Activated naive CD4-positive, alpha-beta T cell treated with anti-CD3 and anti-CD28 coated beads for 36 hours (primary cell): ENCODE data around the gene TTYH3. TPM values are rescaled to one million over a fixed set of nuclear protein-coding genes. Genes with fewer than 3 reads are reported as not detected.

Experiments
- CTCF ChIA-PET: fragments of 350-600 bp; sonication (Branson Sonifier 250); formaldehyde crosslinking; loops from one replicate; lab custom pipeline; 2021; ENCODE audit warnings: antibody characterized with exemption; lab: Charles Lee
- DNase-seq: peaks from one replicate; pipeline ENCODE4 v3.0.0-alpha.2; 2020
- H3K27ac Mint-ChIP-seq: one replicate; pipeline ENCODE4 v1.8.0; 2021; ENCODE audit warnings: mild to moderate bottlenecking, mixed read lengths
- H3K27me3 Mint-ChIP-seq: one replicate; pipeline ENCODE4 v1.8.0; 2021; ENCODE audit warnings: low read depth, mixed read lengths
- H3K36me3 Mint-ChIP-seq: one replicate; pipeline ENCODE4 v1.8.0; 2021; ENCODE audit warnings: low read depth, mixed read lengths
- H3K4me1 Mint-ChIP-seq: one replicate; pipeline ENCODE4 v1.8.0; 2021; ENCODE audit warnings: low read depth, mixed read lengths
- H3K4me3 Mint-ChIP-seq: one replicate; pipeline ENCODE4 v1.8.0; 2021; ENCODE audit warnings: mild to moderate bottlenecking, moderate library complexity, mixed read lengths
- H3K9me3 Mint-ChIP-seq: one replicate; pipeline ENCODE4 v1.8.0; 2021; ENCODE audit warnings: mixed read lengths
- intact Hi-C: fragments of 100-400 bp; cut with micrococcal nuclease; formaldehyde crosslinking; loops from one replicate; pipeline ENCODE4 v1.15.1; 2023
- total RNA-seq, 2 experiments: library from RNA; stranded (reverse); gene quantifications; one replicate each; pipeline ENCODE4 v1.2.3, GENCODE V29; 2021

Gene TTYH3
- total RNA-seq, 2 experiments from 2014 or later: 20.7 to 22.6 TPM

DNA sequence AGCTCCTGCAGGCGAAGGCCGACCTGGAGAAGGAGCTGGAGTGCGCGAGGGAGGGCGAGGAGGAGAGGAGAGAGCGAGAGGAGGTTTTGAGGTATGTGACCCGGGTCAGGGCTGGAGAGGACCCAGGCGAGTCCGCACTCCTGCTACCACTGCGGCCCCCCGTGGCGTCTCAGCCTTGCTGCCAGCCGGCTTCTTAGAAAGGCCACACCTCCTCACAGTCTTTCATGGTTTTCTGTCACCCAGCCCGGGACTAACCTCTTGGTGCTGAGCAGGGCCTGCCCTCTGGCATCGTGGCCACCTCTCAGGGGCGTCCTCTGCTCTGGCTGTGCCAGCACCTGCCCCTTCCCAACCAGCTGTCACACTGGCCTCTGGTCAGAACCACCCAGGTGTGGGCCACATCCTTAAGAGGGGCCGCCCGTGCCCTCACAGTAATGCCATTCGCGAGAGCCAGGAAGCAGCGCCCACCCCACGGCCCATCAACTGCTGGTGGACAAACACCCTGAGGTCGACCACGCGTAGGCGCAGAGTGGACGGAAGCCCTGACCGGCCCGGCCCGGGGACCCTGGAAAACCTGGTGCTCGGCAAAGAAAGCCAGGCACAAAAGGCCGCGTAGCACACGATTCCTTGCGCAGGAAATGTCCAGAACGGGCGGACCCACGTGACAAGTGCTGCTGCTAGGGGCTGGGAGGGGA, 38.6 kb upstream of the TTYH3 start:
- CTCF ChIA-PET: interaction anchor here (0.5 kb wide), 1 partner anchor 72 kb away, joined by 4 read pairs; no protein-coding TSS in a partner anchor
- no peaks in the 10 kb centered on the region for H3K4me1 Mint-ChIP-seq
- H3K9me3 Mint-ChIP-seq: no peaks in the 10 kb centered on the region
- intact Hi-C loops: no loop called here
- DNase-seq: no peak
- H3K27ac Mint-ChIP-seq: no peak overlapping the region
- H3K27me3 Mint-ChIP-seq: no peaks in the 10 kb centered on the region
- H3K36me3 Mint-ChIP-seq: peaks cover 5% of the 10 kb centered on the region
- no peak overlapping the region for H3K4me3 Mint-ChIP-seq

DNA sequence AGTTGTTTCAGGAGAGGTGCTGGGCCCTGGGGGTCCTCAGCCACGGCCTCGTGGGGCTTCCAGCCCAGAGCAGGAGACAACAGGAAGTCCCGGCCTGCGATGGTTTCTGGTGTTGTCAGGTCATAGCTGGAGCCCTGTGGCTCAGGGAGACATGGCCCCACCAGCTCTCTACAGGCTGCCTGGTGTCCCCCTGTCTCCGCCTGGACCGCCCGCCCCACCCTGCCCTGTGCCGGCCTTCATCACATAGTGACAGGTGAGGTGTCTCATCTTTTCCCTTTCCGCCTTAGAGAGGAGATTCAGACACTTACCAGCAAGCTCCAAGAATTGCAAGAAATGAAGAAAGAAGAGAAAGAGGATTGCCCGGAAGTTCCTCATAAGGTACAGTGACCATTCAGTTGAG, 37.2 kb upstream of the TTYH3 start:
- peaks cover 9% of the 10 kb centered on the region for H3K36me3 Mint-ChIP-seq
- H3K27me3 Mint-ChIP-seq: no peaks in the 10 kb centered on the region
- no peaks in the 10 kb centered on the region for H3K4me1 Mint-ChIP-seq
- no peak overlapping the region for H3K27ac Mint-ChIP-seq
- no peak overlapping the region for H3K4me3 Mint-ChIP-seq
- no peak for DNase-seq
- intact Hi-C loops: no loop called here
- no peaks in the 10 kb centered on the region for H3K9me3 Mint-ChIP-seq
- CTCF ChIA-PET: no interaction called here

DNA sequence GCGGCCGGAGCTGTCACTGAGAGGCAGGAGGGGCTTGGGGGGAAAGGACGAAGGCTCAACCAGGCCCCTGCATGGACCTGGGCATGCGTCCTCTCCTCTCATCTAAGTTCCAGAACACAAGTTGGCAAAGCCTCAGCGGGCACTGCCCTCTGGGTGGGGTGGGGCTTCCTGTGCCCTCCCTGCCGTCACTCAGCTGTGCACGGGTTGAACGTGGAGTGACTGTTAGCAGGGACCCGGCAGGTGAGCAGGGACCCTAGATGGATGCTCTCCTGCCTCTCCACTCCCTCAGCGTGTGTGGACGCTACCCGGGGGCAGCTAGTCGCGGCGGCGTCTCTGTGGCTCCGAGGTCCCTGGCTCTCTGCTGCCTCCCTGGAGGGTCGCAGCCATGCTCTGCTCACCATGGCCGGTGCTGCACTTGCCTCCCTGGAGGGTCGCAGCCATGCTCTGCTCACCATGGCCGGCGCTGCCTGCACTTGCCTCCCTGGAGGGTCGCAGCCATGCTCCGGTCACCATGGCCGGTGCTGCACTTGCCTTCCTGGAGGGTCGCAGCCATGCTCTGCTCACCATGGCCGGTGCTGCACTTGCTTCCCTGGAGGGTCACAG, 36.4 kb upstream of the TTYH3 start:
- Mint-ChIP-seq H3K27ac (no peak overlapping the region), H3K27me3 (no peaks in the 10 kb centered on the region), H3K4me1 (no peaks in the 10 kb centered on the region), H3K9me3 (no peaks in the 10 kb centered on the region), H3K4me3 (no peak overlapping the region), H3K36me3 (peaks cover 9% of the 10 kb centered on the region)
- intact Hi-C loops: no loop called here
- CTCF ChIA-PET: no interaction called here
- DNase-seq: no peak

DNA sequence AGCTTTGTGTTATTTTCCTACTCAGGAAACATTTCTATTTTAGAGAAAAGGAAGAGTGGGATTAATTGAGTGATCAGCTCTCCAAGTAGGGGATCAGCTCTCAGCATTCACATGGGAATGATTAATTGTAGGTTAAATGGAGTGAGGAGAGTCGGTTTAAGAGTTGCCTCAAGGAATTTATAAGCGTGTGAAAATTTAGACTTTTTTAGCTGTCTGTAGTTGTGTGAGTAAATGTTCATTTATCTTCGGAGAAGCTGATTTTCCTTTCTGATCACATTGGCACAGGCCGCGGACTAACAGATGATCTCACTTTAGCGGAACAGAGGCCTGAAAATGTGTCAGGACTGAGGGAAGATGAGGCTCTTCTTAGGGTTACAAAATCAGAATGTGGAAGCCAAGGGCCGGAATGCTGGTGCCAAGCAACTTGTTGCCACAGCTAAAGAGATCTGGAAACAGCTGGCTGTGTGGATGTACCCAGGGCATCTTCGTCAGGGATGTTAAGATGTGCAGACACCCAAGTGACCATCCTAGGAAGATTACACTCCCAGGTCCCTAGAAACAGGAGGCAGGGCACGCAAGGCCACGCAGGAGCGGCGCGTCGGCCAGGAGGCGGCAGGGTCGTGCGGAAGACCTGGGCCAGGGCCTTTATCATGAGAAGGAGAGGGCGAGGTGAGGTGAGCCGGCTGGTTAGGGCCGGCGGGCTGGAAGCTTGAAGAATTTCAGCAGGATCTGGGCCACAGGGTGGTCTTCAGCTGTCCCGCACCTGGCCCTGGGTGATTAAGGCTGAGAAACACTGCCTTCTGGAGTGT, 35.1 kb upstream of the TTYH3 start:
- no peak overlapping the region for H3K27ac Mint-ChIP-seq
- H3K4me1 Mint-ChIP-seq: no peaks in the 10 kb centered on the region
- no peak for DNase-seq
- H3K9me3 Mint-ChIP-seq: no peaks in the 10 kb centered on the region
- H3K4me3 Mint-ChIP-seq: no peak overlapping the region
- peaks cover 9% of the 10 kb centered on the region for H3K36me3 Mint-ChIP-seq
- CTCF ChIA-PET: interaction anchor here (0.8 to 1.0 kb wide), 2 partner anchors 8 to 12 kb away, joined by 4 read pairs; no protein-coding TSS in a partner anchor
- H3K27me3 Mint-ChIP-seq: no peaks in the 10 kb centered on the region
- intact Hi-C loops: no loop called here

DNA sequence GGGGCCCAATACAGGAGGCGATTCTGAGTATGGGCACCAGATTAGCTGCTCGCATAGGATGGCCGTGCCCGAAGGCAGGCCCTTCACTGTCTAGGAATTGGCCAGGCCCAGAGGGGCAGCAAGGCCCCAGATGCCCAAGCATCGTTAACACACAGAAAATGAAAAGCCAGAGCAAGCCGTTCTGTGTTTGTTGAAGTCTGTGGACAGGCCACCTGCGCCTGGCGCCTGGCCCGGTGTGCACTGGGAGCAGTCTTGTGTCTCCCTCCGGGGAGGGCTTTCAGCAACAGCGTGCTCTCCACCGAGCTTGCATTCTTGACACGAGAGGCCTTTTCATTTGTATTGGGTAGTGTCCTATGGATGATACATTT, 34.5 kb upstream of the TTYH3 start:
- intact Hi-C loops: no loop called here
- Mint-ChIP-seq H3K27me3 (no peaks in the 10 kb centered on the region), H3K27ac (no peak overlapping the region), H3K9me3 (no peaks in the 10 kb centered on the region), H3K4me1 (no peaks in the 10 kb centered on the region), H3K4me3 (no peak overlapping the region), H3K36me3 (peaks cover 9% of the 10 kb centered on the region)
- DNase-seq: no peak
- CTCF ChIA-PET: no interaction called here

DNA sequence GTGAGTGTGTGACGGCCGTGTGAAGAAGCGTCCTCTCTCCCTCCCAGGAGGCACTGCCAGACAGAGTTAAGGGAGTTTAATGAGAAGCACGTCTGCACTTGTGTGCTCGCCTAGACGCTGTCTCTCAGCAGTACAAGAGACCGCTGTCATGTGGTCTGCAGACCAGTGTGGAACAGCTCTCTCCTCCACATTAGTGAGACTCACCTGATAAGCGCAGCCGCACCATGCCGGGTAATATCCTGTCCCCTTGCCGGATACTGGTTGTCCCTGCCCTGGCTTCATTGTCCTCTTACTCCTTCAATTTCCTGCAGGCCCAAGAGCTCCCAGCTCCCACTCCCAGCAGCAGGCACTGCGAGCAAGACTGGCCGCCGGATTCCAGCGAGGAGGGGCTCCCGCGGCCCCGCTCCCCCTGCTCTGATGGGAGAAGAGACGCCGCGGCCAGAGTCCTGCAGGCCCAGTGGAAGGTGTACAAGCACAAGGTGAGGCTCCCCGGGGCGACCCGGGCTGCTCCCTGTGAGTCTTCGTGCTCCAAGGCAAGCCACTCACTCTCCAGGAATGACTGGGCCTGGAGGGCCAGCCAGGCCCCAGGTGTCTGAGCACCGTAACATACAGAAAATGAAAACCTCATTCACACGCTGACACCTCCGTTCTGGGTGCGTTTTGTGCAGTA, 33.5 kb upstream of the TTYH3 start:
- intact Hi-C loops: no loop called here
- H3K36me3 Mint-ChIP-seq: peaks cover 7% of the 10 kb centered on the region
- no peak for DNase-seq
- H3K4me1 Mint-ChIP-seq: no peaks in the 10 kb centered on the region
- H3K4me3 Mint-ChIP-seq: no peak overlapping the region
- CTCF ChIA-PET: no interaction called here
- no peaks in the 10 kb centered on the region for H3K27me3 Mint-ChIP-seq
- no peaks in the 10 kb centered on the region for H3K9me3 Mint-ChIP-seq
- H3K27ac Mint-ChIP-seq: no peak overlapping the region

DNA sequence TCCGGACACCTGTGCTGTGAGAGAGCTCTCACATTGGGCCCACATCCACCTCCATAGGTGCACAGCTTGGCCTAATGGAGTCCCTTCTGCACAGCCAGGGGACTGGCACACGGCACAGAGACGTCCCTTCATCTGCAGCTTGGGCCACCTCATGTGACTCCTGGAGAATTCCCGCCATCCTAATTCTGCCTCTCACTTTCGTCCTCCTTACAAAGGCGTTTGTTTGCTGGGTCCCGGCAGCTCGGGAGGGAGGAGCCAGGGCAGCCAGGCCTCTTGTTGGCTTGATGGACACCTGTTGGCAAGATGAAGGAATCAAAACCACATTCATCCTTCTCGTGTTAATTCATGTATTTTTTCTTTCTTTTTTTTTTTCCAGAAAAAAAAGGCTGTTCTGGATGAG, 30.7 kb upstream of the TTYH3 start:
- Mint-ChIP-seq H3K36me3 (peaks cover 5% of the 10 kb centered on the region), H3K4me3 (no peak overlapping the region), H3K27me3 (no peaks in the 10 kb centered on the region), H3K4me1 (no peaks in the 10 kb centered on the region), H3K9me3 (no peaks in the 10 kb centered on the region), H3K27ac (no peak overlapping the region)
- no peak for DNase-seq
- intact Hi-C loops: no loop called here
- CTCF ChIA-PET: no interaction called here

DNA sequence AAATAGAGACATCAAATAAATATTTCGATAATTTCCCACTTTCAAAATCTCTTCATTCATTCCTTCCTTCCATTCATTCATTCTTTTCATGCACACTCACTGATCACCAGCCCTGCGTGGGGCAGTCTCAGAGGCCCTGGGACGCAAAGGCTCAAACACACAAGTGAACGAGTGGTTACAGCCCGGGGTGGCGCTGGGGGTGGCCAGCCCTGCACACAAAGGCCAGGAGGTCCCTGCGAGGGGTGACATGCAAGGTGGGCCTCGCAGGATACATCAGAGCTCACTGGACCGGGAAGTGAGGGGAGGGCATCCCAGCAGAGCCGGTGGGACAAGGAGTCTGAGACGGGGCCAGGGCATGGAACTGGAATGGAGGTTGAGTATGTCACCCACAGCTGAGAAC, 29.9 kb upstream of the TTYH3 start:
- DNase-seq: no peak
- Mint-ChIP-seq H3K4me1 (no peaks in the 10 kb centered on the region), H3K27ac (no peak overlapping the region), H3K4me3 (no peak overlapping the region), H3K9me3 (no peaks in the 10 kb centered on the region), H3K36me3 (peaks cover 5% of the 10 kb centered on the region), H3K27me3 (no peaks in the 10 kb centered on the region)
- CTCF ChIA-PET: no interaction called here
- intact Hi-C loops: no loop called here

DNA sequence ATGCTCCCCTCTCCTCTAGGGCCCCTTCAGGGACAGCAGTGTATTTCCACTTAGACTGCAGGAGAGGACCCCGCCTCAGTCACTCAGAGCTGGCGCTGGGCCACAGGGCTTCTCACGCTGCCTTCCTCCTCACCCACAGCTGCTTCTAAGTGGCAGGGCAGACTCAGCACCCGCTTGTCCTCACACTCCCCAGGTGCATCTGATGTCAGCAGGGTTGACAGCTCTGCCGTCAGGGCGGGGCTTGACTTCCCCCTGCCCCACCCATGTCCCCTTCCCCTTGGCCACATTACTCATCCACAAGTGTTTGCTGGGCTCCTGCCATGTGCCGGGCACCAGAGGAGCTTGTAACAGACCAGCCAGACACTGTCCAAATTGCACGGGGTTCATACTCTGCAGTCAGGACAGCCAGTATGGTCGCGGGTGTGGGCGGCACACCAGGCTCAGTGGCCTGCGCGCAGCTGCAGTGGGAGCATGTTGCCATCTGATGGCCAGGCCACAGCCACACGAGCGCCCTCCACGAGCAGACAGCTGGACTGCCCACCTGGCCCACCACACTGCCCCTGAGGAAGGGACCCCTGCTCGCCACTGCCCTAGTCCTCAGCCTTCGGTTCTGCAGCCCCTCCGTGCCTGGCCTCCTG, 29.3 kb upstream of the TTYH3 start:
- CTCF ChIA-PET: interaction anchor here (1.1 kb wide), 1 partner anchor 28 kb away, joined by 3 read pairs; no protein-coding TSS in a partner anchor
- H3K4me1 Mint-ChIP-seq: no peaks in the 10 kb centered on the region
- H3K9me3 Mint-ChIP-seq: no peaks in the 10 kb centered on the region
- peaks cover 5% of the 10 kb centered on the region for H3K36me3 Mint-ChIP-seq
- no peak overlapping the region for H3K4me3 Mint-ChIP-seq
- no peak for DNase-seq
- no peak overlapping the region for H3K27ac Mint-ChIP-seq
- intact Hi-C loops: no loop called here
- no peaks in the 10 kb centered on the region for H3K27me3 Mint-ChIP-seq

DNA sequence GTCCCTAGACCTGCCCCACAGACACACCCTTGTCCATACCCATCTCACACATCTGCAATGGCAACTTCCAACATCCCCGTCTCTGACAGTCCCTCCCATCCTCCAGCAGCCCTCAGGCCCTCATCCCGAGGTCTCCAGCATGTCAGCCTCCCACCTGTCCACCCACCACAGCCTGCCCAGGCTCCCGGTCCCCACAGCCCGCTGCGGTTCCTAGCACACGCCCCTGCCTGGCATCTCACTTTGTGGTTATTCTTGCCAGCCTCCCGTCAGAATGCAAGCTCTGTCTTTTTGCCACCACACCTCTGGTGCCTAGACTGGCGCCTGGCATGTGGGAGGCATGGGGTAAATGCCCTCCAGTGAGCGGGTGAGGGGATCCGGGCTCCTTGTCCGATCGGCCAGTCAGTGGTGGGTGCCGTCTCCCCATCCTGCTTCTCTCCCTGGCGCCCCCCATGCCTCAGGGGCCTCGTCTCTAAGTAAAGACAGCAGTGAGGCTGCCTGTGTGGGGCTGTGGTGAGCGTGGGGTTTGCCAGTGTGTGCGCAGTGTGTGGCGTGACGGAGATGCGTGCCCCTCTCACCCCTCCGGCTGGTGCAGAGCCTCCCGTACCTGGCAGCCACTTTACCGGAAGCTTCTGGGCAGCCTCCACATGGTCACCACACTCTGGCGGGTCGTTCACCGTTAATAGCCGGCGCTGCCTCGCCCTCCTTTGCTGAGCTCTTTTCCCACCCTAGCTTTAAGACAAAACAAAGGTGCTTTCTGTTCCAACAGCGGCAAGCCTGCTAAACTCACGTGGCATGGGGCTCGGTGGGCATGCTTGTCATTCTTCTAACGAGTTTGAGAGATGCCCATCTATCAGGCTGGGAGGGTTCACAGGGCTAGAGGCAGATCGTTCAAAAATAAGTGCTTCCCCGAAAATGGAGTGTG, 28.5 kb upstream of the TTYH3 start:
- peaks cover 5% of the 10 kb centered on the region for H3K36me3 Mint-ChIP-seq
- no peak overlapping the region for H3K27ac Mint-ChIP-seq
- H3K4me3 Mint-ChIP-seq: no peak overlapping the region
- no peaks in the 10 kb centered on the region for H3K27me3 Mint-ChIP-seq
- H3K9me3 Mint-ChIP-seq: no peaks in the 10 kb centered on the region
- intact Hi-C loops: no loop called here
- CTCF ChIA-PET: interaction anchor here (0.6 to 1.1 kb wide), 2 partner anchors 23 to 28 kb away, joined by 3 read pairs; no protein-coding TSS in a partner anchor
- H3K4me1 Mint-ChIP-seq: no peaks in the 10 kb centered on the region
- DNase-seq: no peak

DNA sequence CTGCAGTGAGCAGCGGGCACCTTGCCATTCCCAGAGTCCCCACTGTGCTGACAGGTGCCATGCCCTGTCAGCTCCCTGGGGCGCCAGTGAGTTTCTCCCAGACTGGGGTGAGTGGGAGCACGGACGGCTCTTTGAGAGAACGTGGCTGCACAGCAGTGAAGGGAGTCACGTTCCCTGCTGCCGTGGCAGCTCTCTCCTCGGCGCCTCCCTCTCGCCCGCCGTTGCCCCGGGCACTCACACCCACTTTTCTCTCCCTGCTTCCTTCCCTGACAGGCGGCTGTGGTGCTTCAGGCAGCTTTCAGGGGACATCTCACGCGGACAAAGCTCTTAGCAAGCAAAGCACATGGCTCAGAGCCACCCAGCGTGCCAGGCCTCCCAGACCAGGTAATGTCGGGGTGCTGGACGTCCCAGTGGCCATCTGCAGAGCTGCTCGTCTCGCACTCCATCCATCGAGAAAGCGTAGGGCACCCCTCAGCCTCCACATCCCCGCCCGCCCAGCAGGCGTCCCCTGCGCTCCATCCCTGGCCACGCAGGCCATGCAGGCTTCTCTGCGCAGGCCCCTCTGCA, 27.1 kb upstream of the TTYH3 start:
- Mint-ChIP-seq H3K4me3 (no peak overlapping the region), H3K36me3 (no peaks in the 10 kb centered on the region), H3K27me3 (no peaks in the 10 kb centered on the region), H3K4me1 (peaks cover 7% of the 10 kb centered on the region), H3K9me3 (no peaks in the 10 kb centered on the region), H3K27ac (no peak overlapping the region)
- CTCF ChIA-PET: interaction anchor here (1.1 to 1.4 kb wide), 2 partner anchors 8 to 108 kb away, joined by 3 to 4 read pairs; no protein-coding TSS in a partner anchor
- intact Hi-C loops: loop anchor here (5.0 kb wide), 1 partner anchor 83 kb away; the partner anchor contains the start of gene AMZ1
- DNase-seq: no peak
